OCI-LY3 (cell line): Measurements from ENCODE around the gene IRF5.

Source experiments
- H2AFZ ChIP-seq: fragments of 200-600, 300-600 bp; shearing (Covaris generic); 2 replicates; pipeline ENCODE4 v1.6.0; 2014; ENCODE audit warnings: antibody characterized with exemption, low read depth, low read length
- H3K27ac ChIP-seq: fragments of 200-600, 300-600 bp; sonication (generic); 2 replicates; pipeline ENCODE4 v1.5.1; 2014; ENCODE audit warnings: mild to moderate bottlenecking, low read length, moderate library complexity, mixed read lengths
- H3K27me3 ChIP-seq: fragments of 200-600, 300-600 bp; sonication (generic); 2 replicates; pipeline ENCODE4 v1.6.1; 2014; ENCODE audit warnings: low read depth, low read length, mixed read lengths
- H3K36me3 ChIP-seq: fragments of 200-600, 300-600 bp; sonication (generic); replicated peaks from 2 replicates; pipeline ENCODE3; 2014; ENCODE audit warnings: low read depth, low read length, mixed read lengths
- H3K4me1 ChIP-seq: fragments of 300-600, 200-600 bp; sonication (generic); 2 replicates; pipeline ENCODE4 v1.6.1; 2014; ENCODE audit warnings: low read length, mixed read lengths
- H3K4me2 ChIP-seq: fragments of 200-600, 300-600 bp; sonication (generic); 2 replicates; pipeline ENCODE4 v1.6.1; 2014; ENCODE audit warnings: low read length, mixed read lengths
- H3K4me3 ChIP-seq: fragments of 300-600, 200-600 bp; sonication (generic); 2 replicates; pipeline ENCODE4 v1.5.1; 2014; ENCODE audit warnings: antibody characterized with exemption, mild to moderate bottlenecking, low read length, moderate library complexity
- H3K79me2 ChIP-seq: fragments of 300-600, 200-600 bp; shearing (Covaris generic); 2 replicates; pipeline ENCODE4 v1.6.1; 2014; ENCODE audit warnings: mild to moderate bottlenecking, low read length, mixed read lengths
- H3K9ac ChIP-seq: fragments of 300-600, 200-600 bp; shearing (Covaris generic); 2 replicates; pipeline ENCODE4 v1.6.0; 2014; ENCODE audit warnings: mild to moderate bottlenecking, low read length, moderate library complexity
- H3K9me3 ChIP-seq: fragments of 200-600, 300-600 bp; shearing (Covaris generic); 2 replicates; pipeline ENCODE4 v1.6.1; 2014; ENCODE audit warnings: low read length, mixed read lengths; ENCODE audit not compliant: insufficient read depth
- H4K20me1 ChIP-seq: fragments of 200-600, 300-600 bp; sonication (generic); 2 replicates; pipeline ENCODE4 v1.6.1; 2016; ENCODE audit warnings: low read length, mixed read lengths; ENCODE audit not compliant: insufficient read depth
- EZH2phosphoT487 ChIP-seq: fragments of 200-600 bp; shearing (Covaris generic); IDR thresholded peaks from 2 replicates; pipeline ENCODE4 v1.6.1; 2018; ENCODE audit warnings: antibody characterized with exemption, mixed run types, low read depth
- TF ChIP-seq, protein P1 (sequence below): fragments of 200-600, 300-600 bp; sonication (generic); IDR thresholded peaks from 2 replicates; pipeline ENCODE4 v1.5.1; 2014; ENCODE audit warnings: antibody characterized with exemption, low read length, low read depth

IRF5 gene

DNA sequence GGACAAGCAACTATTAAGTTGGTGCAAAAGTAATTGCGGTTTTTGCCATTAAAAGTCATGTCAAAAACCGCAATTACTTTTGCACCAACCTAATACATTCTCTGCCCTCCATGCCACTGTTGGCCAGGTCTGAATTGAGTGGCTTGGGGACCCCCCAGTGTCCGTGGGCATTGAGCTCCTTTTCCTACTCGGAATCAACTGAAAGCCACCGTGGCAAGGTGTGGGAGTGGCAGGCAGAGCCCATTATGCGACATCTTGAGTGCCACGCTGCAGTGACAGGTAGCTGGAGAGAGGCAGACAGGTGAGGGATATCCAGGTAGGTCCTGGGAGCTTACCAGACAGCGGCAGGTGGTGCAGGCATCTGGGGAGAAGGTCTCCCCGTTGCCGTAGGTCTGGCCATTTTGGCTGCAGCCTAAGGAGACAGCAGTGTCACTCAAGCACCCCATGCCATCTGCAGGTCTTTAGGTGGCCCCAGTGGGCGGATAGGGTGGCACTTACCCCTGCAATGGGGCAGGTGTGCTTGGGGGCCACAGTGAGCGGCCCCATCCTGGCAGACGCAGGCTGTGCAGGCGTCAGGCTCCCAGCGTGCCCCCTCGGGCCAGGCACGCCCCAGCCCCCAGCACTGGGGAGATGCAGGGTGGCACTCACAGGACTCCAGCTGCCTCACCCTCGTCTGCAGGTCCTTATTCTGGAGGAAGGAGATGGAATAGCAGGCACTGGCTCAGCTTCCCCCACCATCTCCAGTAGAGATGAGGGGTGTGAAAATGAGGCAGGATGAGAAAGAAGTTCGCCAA lies 30.8 kb upstream of the IRF5 start:
- Histone ChIP-seq H3K4me1 (peaks cover 37% of the 10 kb centered on the region), H3K9ac (no peak overlapping the region), H2AFZ (no peak overlapping the region), H3K4me3 (no peak overlapping the region), H3K27ac (no peak overlapping the region), H3K9me3 (no peaks in the 10 kb centered on the region), H3K36me3 (no peaks in the 10 kb centered on the region), H3K27me3 (no peaks in the 10 kb centered on the region), H3K79me2 (no peaks in the 10 kb centered on the region), H3K4me2 (no peak overlapping the region), H4K20me1 (no peaks in the 10 kb centered on the region)
- TF ChIP-seq EZH2phosphoT487: no peak
- TF ChIP-seq, protein P1, sequence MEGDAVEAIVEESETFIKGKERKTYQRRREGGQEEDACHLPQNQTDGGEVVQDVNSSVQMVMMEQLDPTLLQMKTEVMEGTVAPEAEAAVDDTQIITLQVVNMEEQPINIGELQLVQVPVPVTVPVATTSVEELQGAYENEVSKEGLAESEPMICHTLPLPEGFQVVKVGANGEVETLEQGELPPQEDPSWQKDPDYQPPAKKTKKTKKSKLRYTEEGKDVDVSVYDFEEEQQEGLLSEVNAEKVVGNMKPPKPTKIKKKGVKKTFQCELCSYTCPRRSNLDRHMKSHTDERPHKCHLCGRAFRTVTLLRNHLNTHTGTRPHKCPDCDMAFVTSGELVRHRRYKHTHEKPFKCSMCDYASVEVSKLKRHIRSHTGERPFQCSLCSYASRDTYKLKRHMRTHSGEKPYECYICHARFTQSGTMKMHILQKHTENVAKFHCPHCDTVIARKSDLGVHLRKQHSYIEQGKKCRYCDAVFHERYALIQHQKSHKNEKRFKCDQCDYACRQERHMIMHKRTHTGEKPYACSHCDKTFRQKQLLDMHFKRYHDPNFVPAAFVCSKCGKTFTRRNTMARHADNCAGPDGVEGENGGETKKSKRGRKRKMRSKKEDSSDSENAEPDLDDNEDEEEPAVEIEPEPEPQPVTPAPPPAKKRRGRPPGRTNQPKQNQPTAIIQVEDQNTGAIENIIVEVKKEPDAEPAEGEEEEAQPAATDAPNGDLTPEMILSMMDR: no peak

DNA sequence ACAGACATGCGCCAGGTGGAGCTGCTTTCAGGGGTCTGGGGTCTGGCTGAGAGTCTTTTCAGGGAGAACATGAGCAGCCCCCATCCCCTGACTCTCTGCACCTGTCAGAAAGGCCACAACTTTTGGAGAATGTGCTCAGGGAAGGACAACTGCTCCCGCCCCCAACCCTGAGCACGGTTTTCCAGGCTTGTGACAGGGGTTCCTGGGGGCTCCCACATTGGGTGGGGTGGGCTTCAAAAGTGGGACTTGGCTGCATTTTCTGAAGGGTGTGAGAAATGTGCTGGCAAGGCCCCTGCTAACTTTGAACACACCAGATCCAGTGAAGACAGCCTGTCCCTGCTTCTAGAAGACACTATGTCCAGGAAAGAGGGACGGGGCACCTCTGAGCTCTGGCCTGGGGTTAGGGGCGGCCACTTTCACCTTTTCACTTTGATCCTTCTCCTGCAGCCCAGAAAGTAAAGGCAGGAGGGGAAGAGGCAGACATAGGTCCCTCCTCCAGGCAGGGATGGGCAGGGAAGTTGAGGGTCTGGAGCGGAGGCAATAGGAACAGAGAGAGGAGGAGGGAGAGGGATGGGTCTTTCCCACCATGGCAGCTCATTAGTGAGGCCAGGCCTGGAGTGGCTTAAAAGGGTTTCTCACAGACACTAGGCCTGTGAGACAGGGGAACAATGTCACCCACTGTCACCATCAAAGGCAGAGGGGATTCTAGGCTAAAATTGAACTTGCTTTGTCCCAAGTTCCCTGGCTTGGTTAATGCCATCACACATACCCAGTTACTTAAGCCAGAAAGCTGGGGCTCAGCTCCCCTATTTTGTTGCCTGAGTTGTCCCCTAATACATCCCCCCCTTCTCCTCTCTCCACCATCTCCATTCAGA lies 28.7 kb upstream of the IRF5 start:
- TF ChIP-seq EZH2phosphoT487: no peak
- TF ChIP-seq, protein P1: no peak
- Histone ChIP-seq H3K9me3 (no peaks in the 10 kb centered on the region), H3K4me1 (peaks cover 50% of the 10 kb centered on the region), H4K20me1 (no peaks in the 10 kb centered on the region), H3K9ac (no peak overlapping the region), H3K79me2 (no peaks in the 10 kb centered on the region), H3K36me3 (no peaks in the 10 kb centered on the region), H3K4me3 (no peak overlapping the region), H3K27ac (no peak overlapping the region), H2AFZ (no peak overlapping the region), H3K4me2 (no peak overlapping the region), H3K27me3 (no peaks in the 10 kb centered on the region)

DNA sequence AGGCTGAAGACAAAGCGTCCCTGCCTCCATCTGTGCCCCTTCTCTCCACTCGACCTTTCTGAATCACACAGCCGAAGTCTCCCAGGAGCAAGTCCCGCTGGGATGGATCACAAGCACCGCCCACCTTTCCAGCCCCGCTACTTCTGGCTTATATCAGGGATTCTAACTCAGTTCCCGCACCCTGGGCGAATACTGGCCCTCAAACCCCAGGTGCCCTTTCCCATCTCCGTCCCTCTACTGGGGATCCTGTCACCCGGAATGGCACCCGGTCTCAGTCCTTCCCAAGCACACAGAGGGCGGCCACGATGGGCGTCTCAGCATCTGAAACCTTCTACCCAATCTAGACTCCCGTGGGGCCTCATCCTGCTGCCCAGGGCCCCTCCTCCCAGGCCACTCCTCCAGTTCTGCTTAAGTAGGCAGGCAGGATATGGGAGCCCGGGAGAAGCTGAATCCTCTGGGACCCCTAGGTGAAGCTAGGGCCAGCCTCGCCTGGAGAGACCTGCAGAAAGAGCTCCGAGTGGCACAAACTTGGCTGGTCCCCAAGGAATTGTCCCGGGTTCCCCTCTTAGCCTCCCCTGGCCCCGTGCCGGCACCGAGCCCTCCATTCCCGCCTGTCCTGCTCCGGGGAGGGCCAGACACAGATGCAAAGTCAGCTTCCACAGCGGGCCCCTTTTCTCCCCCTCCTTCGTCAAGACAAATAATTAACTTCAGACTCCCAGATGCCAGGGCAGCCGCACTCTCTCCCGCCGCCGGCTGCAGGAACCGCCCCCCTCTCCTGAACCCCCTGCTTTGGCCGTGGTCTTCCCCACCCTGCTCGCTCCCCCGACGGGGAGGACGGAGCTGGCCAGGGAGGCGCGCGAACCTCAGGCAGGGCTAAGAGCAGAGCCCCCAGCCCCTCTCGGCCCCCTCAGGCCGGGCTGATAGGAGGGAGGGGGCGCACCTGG lies 27.8 kb upstream of the IRF5 start:
- H3K4me3 ChIP-seq: no peak overlapping the region
- no peak overlapping the region for H2AFZ ChIP-seq
- no peak overlapping the region for H3K27ac ChIP-seq

More for the DNA sequence above, 27.8 kb upstream of the IRF5 start:
- Histone ChIP-seq H3K36me3 (no peaks in the 10 kb centered on the region), H3K4me1 (peaks cover 49% of the 10 kb centered on the region), H4K20me1 (no peaks in the 10 kb centered on the region), H3K27me3 (no peaks in the 10 kb centered on the region), H3K4me2 (no peak overlapping the region), H3K9ac (no peak overlapping the region), H3K9me3 (no peaks in the 10 kb centered on the region), H3K79me2 (no peaks in the 10 kb centered on the region)
- TF ChIP-seq, protein P1: no peak
- no peak for TF ChIP-seq EZH2phosphoT487
